Measurements from ENCODE around the gene KRR1. TPM values are rescaled to one million over a fixed set of nuclear protein-coding genes. Genes with fewer than 3 reads are reported as not detected.

KRR1 gene
- total RNA-seq, 1 donor from 2014 or later = 56.9 TPM

GRCh38 chr12:75558287-75558686 lies 46.9 kb upstream of the KRR1 start:
- TF ChIP-seq, protein P1, sequence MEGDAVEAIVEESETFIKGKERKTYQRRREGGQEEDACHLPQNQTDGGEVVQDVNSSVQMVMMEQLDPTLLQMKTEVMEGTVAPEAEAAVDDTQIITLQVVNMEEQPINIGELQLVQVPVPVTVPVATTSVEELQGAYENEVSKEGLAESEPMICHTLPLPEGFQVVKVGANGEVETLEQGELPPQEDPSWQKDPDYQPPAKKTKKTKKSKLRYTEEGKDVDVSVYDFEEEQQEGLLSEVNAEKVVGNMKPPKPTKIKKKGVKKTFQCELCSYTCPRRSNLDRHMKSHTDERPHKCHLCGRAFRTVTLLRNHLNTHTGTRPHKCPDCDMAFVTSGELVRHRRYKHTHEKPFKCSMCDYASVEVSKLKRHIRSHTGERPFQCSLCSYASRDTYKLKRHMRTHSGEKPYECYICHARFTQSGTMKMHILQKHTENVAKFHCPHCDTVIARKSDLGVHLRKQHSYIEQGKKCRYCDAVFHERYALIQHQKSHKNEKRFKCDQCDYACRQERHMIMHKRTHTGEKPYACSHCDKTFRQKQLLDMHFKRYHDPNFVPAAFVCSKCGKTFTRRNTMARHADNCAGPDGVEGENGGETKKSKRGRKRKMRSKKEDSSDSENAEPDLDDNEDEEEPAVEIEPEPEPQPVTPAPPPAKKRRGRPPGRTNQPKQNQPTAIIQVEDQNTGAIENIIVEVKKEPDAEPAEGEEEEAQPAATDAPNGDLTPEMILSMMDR (IDR thresholded peaks at IDR 0.05; ENCODE audit: insufficient read depth, low read depth, low read length) = no peak
- TF ChIP-seq EZH2 (IDR thresholded peaks at IDR 0.05; ENCODE audit: insufficient read depth, low read length) = no peak
- Histone ChIP-seq H3K4me3 (ENCODE audit: insufficient read depth, low read depth, low read length) (no peak overlapping the region), H4K20me1 (ENCODE audit: insufficient read depth, low read length) (no peaks in the 10 kb centered on the region), H3K9me3 (ENCODE audit: insufficient read depth, low read depth, low read length) (no peaks in the 10 kb centered on the region), H3K27ac (ENCODE audit: low read depth, low read length) (no peak overlapping the region), H3K4me2 (ENCODE audit: low read length) (no peak overlapping the region), H3K4me1 (ENCODE audit: insufficient read depth, low read length) (peaks cover 13% of the 10 kb centered on the region), H3K79me2 (ENCODE audit: insufficient read depth, low read length) (no peaks in the 10 kb centered on the region), H2AFZ (ENCODE audit: low read depth, low read length) (no peak overlapping the region), H3K27me3 (ENCODE audit: insufficient read depth, low read length) (no peaks in the 10 kb centered on the region), H3K9ac (ENCODE audit: low read length) (no peak overlapping the region), H3K36me3 (ENCODE audit: insufficient read depth, low read length) (no peaks in the 10 kb centered on the region)
- no peak for FAIRE-seq
- DNase-seq (ENCODE audit: low read depth) = no peak
- Mint-ChIP-seq H3K27me3 (ENCODE audit: low read depth, unreplicated experiment) (no peaks in the 10 kb centered on the region), H3K4me3 (ENCODE audit: unreplicated experiment) (no peak overlapping the region), H3K36me3 (ENCODE audit: low read depth, unreplicated experiment) (no peaks in the 10 kb centered on the region), H3K4me1 (ENCODE audit: low read depth, unreplicated experiment) (peaks cover 14% of the 10 kb centered on the region), H3K9me3 (ENCODE audit: unreplicated experiment) (no peaks in the 10 kb centered on the region), H3K27ac (ENCODE audit: unreplicated experiment) (no peak overlapping the region)

DNA sequence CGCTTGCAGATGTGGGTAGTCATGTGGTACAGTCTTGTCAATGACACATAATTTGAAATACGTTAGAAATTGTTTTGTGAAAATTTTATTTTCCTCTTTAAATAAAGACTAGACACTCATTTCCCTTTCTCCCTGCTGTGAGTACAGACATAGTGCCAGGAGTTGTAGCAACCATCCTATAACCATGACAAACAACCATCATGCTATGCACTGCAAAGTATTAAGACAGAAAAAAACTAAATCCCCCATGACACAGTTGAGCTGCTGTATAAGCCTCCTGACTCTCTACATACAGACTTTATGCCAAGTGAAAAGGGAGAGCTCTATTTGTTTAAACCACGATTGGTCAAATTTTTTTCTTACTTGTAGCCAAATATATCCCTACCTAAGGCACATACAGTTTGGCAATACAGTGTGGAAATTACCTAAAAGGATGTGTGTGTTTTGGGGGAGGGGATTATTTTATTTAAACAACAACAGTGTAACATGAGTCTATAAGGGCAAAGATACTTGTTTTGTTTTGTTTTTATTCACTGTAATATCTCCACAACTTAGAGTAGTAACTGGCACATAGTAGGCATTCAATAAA lies 45.0 kb upstream of the KRR1 start:
- Mint-ChIP-seq H3K27me3 (ENCODE audit: low read depth, unreplicated experiment) (no peaks in the 10 kb centered on the region), H3K27ac (ENCODE audit: unreplicated experiment) (no peak overlapping the region), H3K4me3 (ENCODE audit: unreplicated experiment) (no peak overlapping the region), H3K4me1 (ENCODE audit: low read depth, unreplicated experiment) (peaks cover 20% of the 10 kb centered on the region), H3K36me3 (ENCODE audit: low read depth, unreplicated experiment) (no peaks in the 10 kb centered on the region), H3K9me3 (ENCODE audit: unreplicated experiment) (no peaks in the 10 kb centered on the region)
- no peak overlapping the region for H2AFZ ChIP-seq (ENCODE audit: low read depth, low read length)
- FAIRE-seq (no peak), DNase-seq (ENCODE audit: low read depth) (no peak)
- H3K9ac ChIP-seq (ENCODE audit: low read length) = no peak overlapping the region
- no peaks in the 10 kb centered on the region for H3K79me2 ChIP-seq (ENCODE audit: insufficient read depth, low read length)
- H3K4me2 ChIP-seq (ENCODE audit: low read length) = no peak overlapping the region
- H4K20me1 ChIP-seq (ENCODE audit: insufficient read depth, low read length) = no peaks in the 10 kb centered on the region
- no peak overlapping the region for H3K4me3 ChIP-seq (ENCODE audit: insufficient read depth, low read depth, low read length)
- H3K4me1 ChIP-seq (ENCODE audit: insufficient read depth, low read length) = peaks cover 15% of the 10 kb centered on the region
- H3K36me3 ChIP-seq (ENCODE audit: insufficient read depth, low read length) = no peaks in the 10 kb centered on the region
- H3K9me3 ChIP-seq (ENCODE audit: insufficient read depth, low read depth, low read length) = no peaks in the 10 kb centered on the region
- no peaks in the 10 kb centered on the region for H3K27me3 ChIP-seq (ENCODE audit: insufficient read depth, low read length)
- TF ChIP-seq EZH2 (IDR thresholded peaks at IDR 0.05; ENCODE audit: insufficient read depth, low read length) = no peak
- TF ChIP-seq, protein P1 (IDR thresholded peaks at IDR 0.05; ENCODE audit: insufficient read depth, low read depth, low read length) = no peak
- no peak overlapping the region for H3K27ac ChIP-seq (ENCODE audit: low read depth, low read length)

DNA sequence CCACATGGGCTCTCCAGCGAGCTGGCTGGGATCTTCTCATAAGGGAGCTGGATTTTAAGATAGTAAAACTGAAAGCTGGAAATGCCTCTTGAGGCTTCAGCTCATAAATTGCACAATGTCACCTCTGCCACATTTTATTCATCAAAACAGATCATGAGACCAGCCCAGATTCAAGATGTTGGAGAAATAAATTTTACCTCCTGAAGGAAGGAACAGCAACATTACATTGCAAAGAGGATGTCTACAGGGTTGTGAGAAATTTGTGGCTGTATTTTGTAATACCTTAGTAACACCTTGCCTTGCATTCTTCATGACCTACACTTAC lies 43.1 kb upstream of the KRR1 start:
- H3K79me2 ChIP-seq (ENCODE audit: insufficient read depth, low read length) = no peaks in the 10 kb centered on the region
- TF ChIP-seq, protein P1 (IDR thresholded peaks at IDR 0.05; ENCODE audit: insufficient read depth, low read depth, low read length) = no peak
- TF ChIP-seq EZH2 (IDR thresholded peaks at IDR 0.05; ENCODE audit: insufficient read depth, low read length) = no peak
- no peak overlapping the region for H3K27ac ChIP-seq (ENCODE audit: low read depth, low read length)
- Mint-ChIP-seq H3K4me1 (ENCODE audit: low read depth, unreplicated experiment) (peaks cover 20% of the 10 kb centered on the region), H3K4me3 (ENCODE audit: unreplicated experiment) (no peak overlapping the region), H3K9me3 (ENCODE audit: unreplicated experiment) (no peaks in the 10 kb centered on the region), H3K27ac (ENCODE audit: unreplicated experiment) (no peak overlapping the region), H3K36me3 (ENCODE audit: low read depth, unreplicated experiment) (no peaks in the 10 kb centered on the region), H3K27me3 (ENCODE audit: low read depth, unreplicated experiment) (no peaks in the 10 kb centered on the region)
- H3K9ac ChIP-seq (ENCODE audit: low read length) = no peak overlapping the region
- no peaks in the 10 kb centered on the region for H3K27me3 ChIP-seq (ENCODE audit: insufficient read depth, low read length)
- no peak for FAIRE-seq
- H2AFZ ChIP-seq (ENCODE audit: low read depth, low read length) = no peak overlapping the region
- H3K36me3 ChIP-seq (ENCODE audit: insufficient read depth, low read length) = no peaks in the 10 kb centered on the region
- no peaks in the 10 kb centered on the region for H3K9me3 ChIP-seq (ENCODE audit: insufficient read depth, low read depth, low read length)
- DNase-seq (ENCODE audit: low read depth) = no peak
- peaks cover 15% of the 10 kb centered on the region for H3K4me1 ChIP-seq (ENCODE audit: insufficient read depth, low read length)
- no peak overlapping the region for H3K4me3 ChIP-seq (ENCODE audit: insufficient read depth, low read depth, low read length)
- peak overlapping the region; percentile 28 for H3K4me2 ChIP-seq (ENCODE audit: low read length)
- no peaks in the 10 kb centered on the region for H4K20me1 ChIP-seq (ENCODE audit: insufficient read depth, low read length)
